22Rv1 (cell line): Measurements from ENCODE around the gene PDK2.
A peak's percentile ranks its signal among the peaks of the same experiment; 100 is the strongest.

Experiments used
- H3K27ac ChIP-seq: fragments of 450-650 bp; 2 replicates; pipeline ENCODE4 v1.5.1; 2017
- ZFX ChIP-seq: fragments of 450-650 bp; IDR thresholded peaks from 2 replicates; pipeline ENCODE4 v1.6.1; 2017; ENCODE audit warnings: antibody characterized with exemption, borderline replicate concordance
- TF ChIP-seq, protein P1 (sequence below): fragments of 450-650 bp; IDR thresholded peaks from 2 replicates; pipeline ENCODE4 v1.5.1; 2017; ENCODE audit warnings: mild to moderate bottlenecking

The PDK2 gene

DNA sequence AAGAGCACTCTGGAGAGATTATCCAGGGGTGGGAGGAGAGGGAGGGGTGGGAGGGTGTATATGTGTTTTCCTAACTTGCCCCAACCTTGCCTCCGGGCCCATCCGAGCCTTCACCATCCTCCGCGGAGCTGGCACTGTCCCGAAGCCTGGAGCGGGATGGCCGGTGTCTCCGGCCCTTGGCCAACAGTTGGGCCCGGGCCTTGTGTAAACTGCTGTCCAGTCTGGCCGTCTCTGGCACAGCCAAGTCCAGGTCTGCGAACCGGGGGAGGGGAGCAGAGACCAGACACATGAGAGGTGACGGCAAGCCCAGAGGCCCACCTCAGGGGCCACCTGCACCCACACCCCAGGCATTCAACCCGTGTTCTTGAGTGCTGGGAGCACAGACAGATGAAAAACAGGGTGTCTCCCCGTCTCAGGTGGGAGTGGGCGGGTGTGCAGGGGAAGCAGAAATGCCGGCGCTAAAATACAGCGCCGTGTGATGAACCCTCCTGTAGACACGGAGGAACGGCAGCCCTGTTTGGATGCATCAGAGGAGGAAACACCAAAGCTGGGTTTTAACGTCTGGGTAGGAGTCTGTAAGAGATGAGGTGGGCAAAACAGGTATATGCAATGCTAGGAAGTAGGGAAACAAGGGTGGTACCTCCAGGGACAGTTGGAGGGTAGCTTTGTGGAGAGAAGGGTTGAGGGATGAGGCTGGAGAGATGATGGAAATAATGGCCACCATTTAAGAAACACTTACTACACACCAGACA, 23.1 kb downstream of the PDK2 start:
- no peak overlapping the region for H3K27ac ChIP-seq
- no peak for TF ChIP-seq ZFX
- TF ChIP-seq, protein P1, sequence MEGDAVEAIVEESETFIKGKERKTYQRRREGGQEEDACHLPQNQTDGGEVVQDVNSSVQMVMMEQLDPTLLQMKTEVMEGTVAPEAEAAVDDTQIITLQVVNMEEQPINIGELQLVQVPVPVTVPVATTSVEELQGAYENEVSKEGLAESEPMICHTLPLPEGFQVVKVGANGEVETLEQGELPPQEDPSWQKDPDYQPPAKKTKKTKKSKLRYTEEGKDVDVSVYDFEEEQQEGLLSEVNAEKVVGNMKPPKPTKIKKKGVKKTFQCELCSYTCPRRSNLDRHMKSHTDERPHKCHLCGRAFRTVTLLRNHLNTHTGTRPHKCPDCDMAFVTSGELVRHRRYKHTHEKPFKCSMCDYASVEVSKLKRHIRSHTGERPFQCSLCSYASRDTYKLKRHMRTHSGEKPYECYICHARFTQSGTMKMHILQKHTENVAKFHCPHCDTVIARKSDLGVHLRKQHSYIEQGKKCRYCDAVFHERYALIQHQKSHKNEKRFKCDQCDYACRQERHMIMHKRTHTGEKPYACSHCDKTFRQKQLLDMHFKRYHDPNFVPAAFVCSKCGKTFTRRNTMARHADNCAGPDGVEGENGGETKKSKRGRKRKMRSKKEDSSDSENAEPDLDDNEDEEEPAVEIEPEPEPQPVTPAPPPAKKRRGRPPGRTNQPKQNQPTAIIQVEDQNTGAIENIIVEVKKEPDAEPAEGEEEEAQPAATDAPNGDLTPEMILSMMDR = no peak

DNA sequence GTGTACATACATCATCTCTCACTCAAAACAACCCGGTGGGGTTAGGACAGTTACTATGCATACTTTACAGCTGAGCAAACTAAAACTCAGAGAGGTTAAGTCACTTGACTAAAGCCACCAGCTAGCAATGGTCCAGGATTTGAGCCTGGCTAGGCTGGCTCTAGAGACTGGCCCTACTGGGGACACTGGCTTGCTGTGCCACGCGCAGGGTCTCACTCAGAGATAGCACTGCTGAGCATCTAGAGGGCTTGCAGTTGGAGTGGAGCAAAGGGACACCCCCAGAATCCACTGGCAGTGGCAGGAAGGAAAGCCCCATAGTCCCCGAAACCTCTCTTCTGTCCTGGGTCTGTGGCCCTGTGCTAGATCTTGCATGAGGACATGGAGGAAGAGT, 23.7 kb downstream of the PDK2 start:
- no peak for TF ChIP-seq ZFX
- TF ChIP-seq, protein P1 = no peak
- H3K27ac ChIP-seq = no peak overlapping the region

DNA sequence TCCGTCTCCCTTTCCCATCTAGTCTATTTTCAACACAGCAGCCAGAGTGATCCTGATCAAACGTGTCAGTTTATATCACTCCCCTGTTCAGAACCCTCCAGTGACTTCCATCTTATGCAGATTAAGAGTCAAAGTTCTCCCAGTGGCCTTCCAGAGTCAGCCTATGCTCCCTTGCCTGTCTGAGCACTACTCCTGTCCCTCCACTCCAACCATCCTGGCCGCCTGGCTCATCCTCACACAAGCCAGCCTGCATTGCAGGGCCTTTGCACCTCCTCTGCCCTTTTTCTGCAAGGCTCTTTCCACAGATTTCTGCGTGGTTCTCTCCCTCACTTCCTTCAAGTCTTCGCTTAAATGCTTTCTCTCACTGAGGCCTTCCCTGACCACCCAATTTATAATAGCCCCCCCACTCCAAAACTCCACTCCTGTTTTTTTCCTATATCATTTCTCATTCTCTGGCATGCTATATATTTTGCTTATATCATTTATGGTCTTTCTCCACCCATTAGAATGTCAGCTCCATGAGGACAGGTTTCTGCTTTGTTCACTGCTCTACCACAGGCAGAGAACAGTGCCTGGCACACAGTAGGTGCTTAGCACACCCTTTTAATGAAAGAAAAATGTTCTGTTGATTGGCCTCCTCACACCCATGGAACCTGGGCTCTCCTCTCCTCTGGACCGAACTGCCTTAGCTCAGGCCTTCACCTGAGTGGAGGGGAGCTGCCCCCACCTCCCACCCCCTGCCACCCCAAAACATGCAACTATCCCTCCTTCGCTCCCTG, 25.5 kb downstream of the PDK2 start:
- no peak overlapping the region for H3K27ac ChIP-seq
- no peak for TF ChIP-seq ZFX
- TF ChIP-seq, protein P1 = no peak

DNA sequence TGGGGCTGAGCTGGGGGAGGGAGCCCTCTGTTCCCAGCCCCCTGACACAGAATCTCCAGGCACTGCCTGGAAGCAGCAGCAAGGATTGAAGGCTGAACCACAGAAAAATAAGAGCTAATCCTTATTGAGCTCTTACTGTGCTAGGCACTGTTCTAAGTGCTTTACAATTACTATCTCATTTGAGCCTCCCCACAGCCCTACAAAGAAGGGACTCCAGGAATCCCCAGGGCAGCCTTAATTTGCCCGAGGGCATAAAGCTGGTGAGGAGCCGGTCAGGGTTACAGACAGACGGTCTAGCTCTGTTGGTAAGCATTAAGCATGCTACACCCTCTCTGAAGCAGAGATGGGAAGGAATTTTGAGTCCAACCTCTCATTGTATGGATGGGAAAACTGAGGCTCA, 27.8 kb downstream of the PDK2 start:
- peak overlapping the region; percentile 69; the same call in 1 of the 2 replicates for H3K27ac ChIP-seq
- TF ChIP-seq, protein P1 = no peak
- no peak for TF ChIP-seq ZFX

DNA sequence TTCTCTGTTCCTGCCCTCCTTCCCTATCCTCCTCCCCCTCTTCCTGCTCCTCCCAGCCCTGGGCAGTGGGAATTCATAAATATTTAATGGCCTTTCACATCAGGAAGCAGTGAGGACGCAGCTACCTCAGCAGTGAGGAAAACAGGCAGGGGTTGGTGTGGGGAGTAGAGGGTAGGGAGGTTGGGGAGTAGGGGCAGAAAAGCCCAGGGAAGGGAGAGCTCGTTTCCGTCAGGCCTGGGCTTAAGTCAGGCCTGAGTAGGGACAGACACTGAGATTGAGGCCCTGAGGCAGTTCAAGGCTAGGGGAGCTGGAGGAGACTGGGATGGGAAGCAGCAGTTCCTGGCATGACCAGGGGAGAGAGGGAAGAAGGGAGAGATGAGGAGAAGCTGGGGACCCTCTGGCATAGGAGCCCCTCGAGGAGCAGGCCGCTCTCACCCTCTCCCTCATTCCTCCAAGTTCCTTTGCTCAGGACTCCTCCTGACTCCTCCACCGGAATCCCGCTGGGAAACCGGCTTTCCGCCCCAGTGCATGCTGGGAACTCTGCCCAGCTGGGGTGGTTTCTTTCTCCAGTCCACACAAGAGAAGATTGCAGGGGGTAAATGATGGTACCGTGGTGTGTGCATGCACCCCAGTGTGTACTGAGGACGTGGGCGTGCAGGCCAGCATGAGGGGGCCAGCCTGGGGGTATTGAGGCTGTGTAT, 28.6 kb downstream of the PDK2 start:
- TF ChIP-seq, protein P1 = no peak
- H3K27ac ChIP-seq = peak overlapping the region; percentile 69

DNA sequence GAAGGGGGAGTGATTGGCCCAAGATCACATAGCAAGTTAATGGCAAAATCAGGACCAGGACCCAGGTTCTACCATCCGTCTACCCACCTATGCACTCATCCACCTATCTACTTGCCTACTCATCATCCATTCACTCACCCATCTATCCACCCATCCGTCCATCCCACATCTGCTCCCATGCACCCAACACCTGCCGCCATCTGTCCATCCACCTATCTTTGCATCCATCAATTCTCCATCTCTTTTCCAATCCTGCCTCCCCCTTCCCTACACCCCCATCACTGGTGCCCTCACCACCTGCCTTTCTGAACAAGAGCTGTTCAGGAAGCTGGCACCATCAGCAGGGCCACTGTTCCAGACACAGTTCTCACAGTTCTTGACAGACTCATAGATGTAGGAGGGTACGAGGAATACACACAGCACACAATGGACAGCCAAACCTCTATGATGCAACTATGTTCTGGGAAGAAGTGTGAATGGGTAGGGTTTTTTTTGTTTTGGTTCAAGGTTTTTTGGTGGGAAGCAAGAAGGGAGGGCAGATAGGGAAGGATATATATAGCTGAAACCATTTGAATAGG, 30.4 kb downstream of the PDK2 start:
- TF ChIP-seq ZFX = no peak
- TF ChIP-seq, protein P1 = no peak
- no peak overlapping the region for H3K27ac ChIP-seq
